Middle frontal gyrus (tissue), 1 donor: ENCODE results near the gene NCCRP1.

Experiments used
- DNase-seq: peaks from one replicate; pipeline ENCODE4 v3.0.0-alpha.2; 2015; ENCODE audit warnings: low spot score; ENCODE audit errors: extremely low spot score

NCCRP1 gene

GRCh38 chr19:39179754-39180153 lies 17.0 kb upstream of the NCCRP1 start:
- no peak for DNase-seq

- no peak for DNase-seq
Measured at GRCh38 chr19:39180749-39181148, 16.0 kb upstream of the NCCRP1 start.

- no peak for DNase-seq
Measured at GRCh38 chr19:39181500-39182173, 15.1 kb upstream of the NCCRP1 start.

GRCh38 chr19:39182174-39182505 lies 14.6 kb upstream of the NCCRP1 start:
- no peak for DNase-seq

- DNase-seq, result no peak
Measured at GRCh38 chr19:39183104-39183503, 13.7 kb upstream of the NCCRP1 start.

GRCh38 chr19:39186391-39186790 lies 10.4 kb upstream of the NCCRP1 start:
- DNase-seq, result no peak

- no peak for DNase-seq
Measured at GRCh38 chr19:39187552-39187943, 9.2 kb upstream of the NCCRP1 start.

GRCh38 chr19:39188960-39189359 lies 7.8 kb upstream of the NCCRP1 start:
- no peak for DNase-seq

- no peak for DNase-seq
Measured at GRCh38 chr19:39190768-39191167, 6.0 kb upstream of the NCCRP1 start.

GRCh38 chr19:39192846-39193245 lies 3.9 kb upstream of the NCCRP1 start:
- DNase-seq, result no peak

- no peak for DNase-seq
Measured at GRCh38 chr19:39193803-39194202, 3.0 kb upstream of the NCCRP1 start.

GRCh38 chr19:39194832-39195542 lies 1.8 kb upstream of the NCCRP1 start:
- no peak for DNase-seq

- DNase-seq, result no peak
Measured at GRCh38 chr19:39195755-39196154, 1.0 kb upstream of the NCCRP1 start.

- no peak for DNase-seq
Measured at GRCh38 chr19:39196320-39196719, 444 bp upstream of the NCCRP1 start.

- no peak for DNase-seq
Measured at GRCh38 chr19:39197808-39198207, 1.0 kb downstream of the NCCRP1 start.

GRCh38 chr19:39199025-39199424 lies 2.3 kb downstream of the NCCRP1 start:
- no peak for DNase-seq

GRCh38 chr19:39200066-39200802 lies 3.5 kb downstream of the NCCRP1 start:
- DNase-seq, result no peak

- no peak for DNase-seq
Measured at GRCh38 chr19:39200803-39201115, 4.0 kb downstream of the NCCRP1 start.

- no peak for DNase-seq
Measured at GRCh38 chr19:39202998-39203355, 6.2 kb downstream of the NCCRP1 start.

- no peak for DNase-seq
Measured at GRCh38 chr19:39203372-39204341, 6.9 kb downstream of the NCCRP1 start, which contains the start of gene SYCN. SYCN (minus strand) TSS chr19:39204263; CDS start chr19:39204254, 9 bp downstream.

- no peak for DNase-seq
Measured at GRCh38 chr19:39205449-39205764, 8.6 kb downstream of the NCCRP1 start.

- DNase-seq, result no peak
Measured at GRCh38 chr19:39206122-39206521, 9.4 kb downstream of the NCCRP1 start.
